ENCODE measurements around the gene VTI1B. TPM values are rescaled to one million over a fixed set of nuclear protein-coding genes. Genes with fewer than 3 reads are reported as not detected.

VTI1B gene
- total and polyA plus RNA-seq, 2 donors (not counting 3 experiments of a cell fraction or from before 2014, with no cell fraction given): 23.8 to 90.0 TPM

GRCh38 chr14:67650694-67651093 is 23.7 kb downstream of the VTI1B start:
- Histone ChIP-seq H4K20me1 (replicated peaks; ENCODE audit: control insufficient read depth, extremely low read depth, insufficient read depth, low read length) (no peaks in the 10 kb centered on the region), H3K79me2 (ENCODE audit: control insufficient read depth, insufficient read depth, low read length) (no peaks in the 10 kb centered on the region), H3K27ac (ENCODE audit: insufficient read depth, low read depth, low read length) (no peak overlapping the region), H3K4me3 (replicated peaks in 1 of 3; ENCODE audit: insufficient read depth in 1 of 3, low read depth in 1 of 3, low read length in 3 of 3) (no peak overlapping the region), H2AFZ (ENCODE audit: low read depth, low read length) (no peak overlapping the region), H3K27me3 (ENCODE audit: control insufficient read depth in 2 of 2, insufficient read depth in 2 of 2, low read length in 2 of 2) (no peaks in the 10 kb centered on the region), H3K9me3 (replicated peaks; ENCODE audit: control insufficient read depth, insufficient read depth, low read length) (no peaks in the 10 kb centered on the region), H3K4me2 (ENCODE audit: insufficient read depth, low read length) (no peak overlapping the region), H3K4me1 (ENCODE audit: control insufficient read depth, extremely low read depth, insufficient read depth, low read length) (no peaks in the 10 kb centered on the region), H3K9ac (replicated peaks; ENCODE audit: extremely low read depth, insufficient read depth, low read length) (no peak overlapping the region), H3K9me1 (replicated peaks; ENCODE audit: control insufficient read depth, extremely low read depth, insufficient read depth, low read length) (no peaks in the 10 kb centered on the region), H3K36me3 (ENCODE audit: control insufficient read depth in 2 of 2, extremely low read depth in 1 of 2, insufficient read depth in 2 of 2, low read length in 2 of 2) (peaks cover 25 to 36% of the 10 kb centered on the region in 2 experiments)
- FAIRE-seq (no peak), DNase-seq (ENCODE audit: low read depth, low spot score) (no peak)
- BruUV-seq (replicated peaks): no TSS peak
- TF ChIP-seq FOS (IDR thresholded peaks at IDR 0.05; ENCODE audit: borderline replicate concordance, insufficient read depth, low read length) (no peak), POLR2AphosphoS5 (IDR thresholded peaks at IDR 0.05; ENCODE audit: insufficient read depth, low read depth, low read length) (no peak), MYC (IDR thresholded peaks at IDR 0.05; ENCODE audit: low read depth, low read length) (no peak), CTCF (IDR thresholded peaks at IDR 0.05; ENCODE audit: extremely low read depth in 1 of 2, insufficient read depth in 1 of 2, low read depth in 1 of 2, low read length in 2 of 2) (no peak), JUN (IDR thresholded peaks at IDR 0.05; ENCODE audit: borderline replicate concordance, insufficient read depth, insufficient read length, low read depth) (no peak), GATA2 (IDR thresholded peaks at IDR 0.05; ENCODE audit: insufficient read depth, insufficient read length, low read depth, low read length) (no peak), EZH2 (IDR thresholded peaks at IDR 0.05; ENCODE audit: borderline replicate concordance, low read depth, low read length, severe bottlenecking) (no peak), MAX (IDR thresholded peaks at IDR 0.05; ENCODE audit: insufficient read depth, insufficient read length) (no peak), POLR2A (IDR thresholded peaks at IDR 0.05; ENCODE audit: low read depth, low read length) (no peak)
- ChIA-PET CTCF (interaction anchor here (1.1 to 1.9 kb wide), 3 partner anchors 32 to 66 kb away, joined by 3 to 7 read pairs (median 4); no protein-coding TSS in a partner anchor), POLR2A (no interaction called here)
- intact Hi-C loops (cut with micrococcal nuclease): no loop called here
- dilution Hi-C loops (cut with MboI; ENCODE audit: extremely low pct_ligation_motif_present, low sequenced_read_pairs): no loop called here

Measured in endothelial cell of umbilical vein (primary cell).